OCI-LY3 (cell line): Measurements from ENCODE around the gene UBE2QL1.

Source experiments
- H2AFZ ChIP-seq: fragments of 200-600, 300-600 bp; shearing (Covaris generic); 2 replicates; pipeline ENCODE4 v1.6.0; 2014; ENCODE audit warnings: antibody characterized with exemption, low read depth, low read length
- H3K27ac ChIP-seq: fragments of 200-600, 300-600 bp; sonication (generic); 2 replicates; pipeline ENCODE4 v1.5.1; 2014; ENCODE audit warnings: mild to moderate bottlenecking, low read length, moderate library complexity, mixed read lengths
- H3K27me3 ChIP-seq: fragments of 200-600, 300-600 bp; sonication (generic); 2 replicates; pipeline ENCODE4 v1.6.1; 2014; ENCODE audit warnings: low read depth, low read length, mixed read lengths
- H3K36me3 ChIP-seq: fragments of 200-600, 300-600 bp; sonication (generic); replicated peaks from 2 replicates; pipeline ENCODE3; 2014; ENCODE audit warnings: low read depth, low read length, mixed read lengths
- H3K4me1 ChIP-seq: fragments of 300-600, 200-600 bp; sonication (generic); 2 replicates; pipeline ENCODE4 v1.6.1; 2014; ENCODE audit warnings: low read length, mixed read lengths
- H3K4me2 ChIP-seq: fragments of 200-600, 300-600 bp; sonication (generic); 2 replicates; pipeline ENCODE4 v1.6.1; 2014; ENCODE audit warnings: low read length, mixed read lengths
- H3K4me3 ChIP-seq: fragments of 300-600, 200-600 bp; sonication (generic); 2 replicates; pipeline ENCODE4 v1.5.1; 2014; ENCODE audit warnings: antibody characterized with exemption, mild to moderate bottlenecking, low read length, moderate library complexity
- H3K79me2 ChIP-seq: fragments of 300-600, 200-600 bp; shearing (Covaris generic); 2 replicates; pipeline ENCODE4 v1.6.1; 2014; ENCODE audit warnings: mild to moderate bottlenecking, low read length, mixed read lengths
- H3K9ac ChIP-seq: fragments of 300-600, 200-600 bp; shearing (Covaris generic); 2 replicates; pipeline ENCODE4 v1.6.0; 2014; ENCODE audit warnings: mild to moderate bottlenecking, low read length, moderate library complexity
- H3K9me3 ChIP-seq: fragments of 200-600, 300-600 bp; shearing (Covaris generic); 2 replicates; pipeline ENCODE4 v1.6.1; 2014; ENCODE audit warnings: low read length, mixed read lengths; ENCODE audit not compliant: insufficient read depth
- H4K20me1 ChIP-seq: fragments of 200-600, 300-600 bp; sonication (generic); 2 replicates; pipeline ENCODE4 v1.6.1; 2016; ENCODE audit warnings: low read length, mixed read lengths; ENCODE audit not compliant: insufficient read depth
- EZH2phosphoT487 ChIP-seq: fragments of 200-600 bp; shearing (Covaris generic); IDR thresholded peaks from 2 replicates; pipeline ENCODE4 v1.6.1; 2018; ENCODE audit warnings: antibody characterized with exemption, mixed run types, low read depth
- TF ChIP-seq, protein P1 (sequence below): fragments of 200-600, 300-600 bp; sonication (generic); IDR thresholded peaks from 2 replicates; pipeline ENCODE4 v1.5.1; 2014; ENCODE audit warnings: antibody characterized with exemption, low read length, low read depth

The UBE2QL1 gene

DNA sequence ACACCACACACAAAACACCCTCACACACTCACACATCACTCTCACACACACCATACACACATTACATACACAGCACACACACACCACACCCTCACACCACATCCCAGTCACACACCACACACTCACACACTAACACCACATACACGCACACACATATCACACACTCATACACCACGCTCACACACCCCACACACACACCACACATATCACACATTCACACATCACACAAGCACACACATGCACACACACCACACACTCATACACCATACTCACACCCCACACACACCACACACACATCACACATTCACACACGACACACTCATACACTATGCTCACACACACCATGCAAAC, 543 bp upstream of the UBE2QL1 start:
- no peaks in the 10 kb centered on the region for H3K9me3 ChIP-seq
- no peak overlapping the region for H3K4me2 ChIP-seq
- no peak overlapping the region for H3K27ac ChIP-seq
- H3K4me1 ChIP-seq, result no peaks in the 10 kb centered on the region
- TF ChIP-seq, protein P1, sequence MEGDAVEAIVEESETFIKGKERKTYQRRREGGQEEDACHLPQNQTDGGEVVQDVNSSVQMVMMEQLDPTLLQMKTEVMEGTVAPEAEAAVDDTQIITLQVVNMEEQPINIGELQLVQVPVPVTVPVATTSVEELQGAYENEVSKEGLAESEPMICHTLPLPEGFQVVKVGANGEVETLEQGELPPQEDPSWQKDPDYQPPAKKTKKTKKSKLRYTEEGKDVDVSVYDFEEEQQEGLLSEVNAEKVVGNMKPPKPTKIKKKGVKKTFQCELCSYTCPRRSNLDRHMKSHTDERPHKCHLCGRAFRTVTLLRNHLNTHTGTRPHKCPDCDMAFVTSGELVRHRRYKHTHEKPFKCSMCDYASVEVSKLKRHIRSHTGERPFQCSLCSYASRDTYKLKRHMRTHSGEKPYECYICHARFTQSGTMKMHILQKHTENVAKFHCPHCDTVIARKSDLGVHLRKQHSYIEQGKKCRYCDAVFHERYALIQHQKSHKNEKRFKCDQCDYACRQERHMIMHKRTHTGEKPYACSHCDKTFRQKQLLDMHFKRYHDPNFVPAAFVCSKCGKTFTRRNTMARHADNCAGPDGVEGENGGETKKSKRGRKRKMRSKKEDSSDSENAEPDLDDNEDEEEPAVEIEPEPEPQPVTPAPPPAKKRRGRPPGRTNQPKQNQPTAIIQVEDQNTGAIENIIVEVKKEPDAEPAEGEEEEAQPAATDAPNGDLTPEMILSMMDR, result no peak
- no peak for TF ChIP-seq EZH2phosphoT487
- H2AFZ ChIP-seq, result no peak overlapping the region
- no peaks in the 10 kb centered on the region for H3K36me3 ChIP-seq
- no peaks in the 10 kb centered on the region for H3K79me2 ChIP-seq
- no peak overlapping the region for H3K9ac ChIP-seq
- H3K4me3 ChIP-seq, result no peak overlapping the region
- no peaks in the 10 kb centered on the region for H4K20me1 ChIP-seq
- H3K27me3 ChIP-seq, result peaks cover 4% of the 10 kb centered on the region

DNA sequence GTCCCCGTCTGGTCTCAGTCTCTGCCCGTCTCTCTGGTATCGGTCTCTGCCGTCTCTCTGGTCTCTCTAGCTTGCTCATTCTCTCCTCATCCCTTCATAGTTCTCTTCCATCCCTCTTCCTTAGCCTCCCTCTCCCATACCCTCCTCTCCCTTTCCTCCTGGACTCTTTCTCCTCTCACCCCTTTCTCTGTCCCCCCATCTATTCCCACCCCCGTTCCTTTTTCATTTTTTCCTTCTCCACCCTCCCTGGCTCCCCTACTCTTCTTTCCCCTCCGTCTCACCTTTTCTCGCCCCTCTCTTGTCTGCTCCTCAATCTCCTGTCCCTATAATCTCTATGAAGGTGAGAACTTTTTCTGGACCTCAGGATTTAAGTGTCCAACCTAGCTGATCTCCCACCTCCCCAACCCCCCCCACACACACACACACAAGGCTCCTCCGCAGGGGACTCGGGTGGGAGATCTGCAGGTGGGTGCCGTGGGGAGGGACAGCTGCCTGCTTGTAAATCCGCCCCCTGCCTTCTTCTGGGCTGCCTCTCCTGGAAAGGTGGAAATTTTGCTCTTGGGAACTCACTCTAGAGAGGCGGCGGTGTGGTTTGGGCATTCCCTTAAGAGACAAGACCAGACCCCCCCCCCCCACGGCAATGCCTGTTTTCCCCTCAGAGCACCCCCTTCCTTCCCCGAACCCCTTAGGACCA, 953 bp downstream of the UBE2QL1 start:
- Histone ChIP-seq H3K4me2 (no peak overlapping the region), H3K9ac (no peak overlapping the region), H4K20me1 (no peaks in the 10 kb centered on the region), H3K27me3 (peaks cover 4% of the 10 kb centered on the region), H2AFZ (no peak overlapping the region), H3K9me3 (no peaks in the 10 kb centered on the region), H3K36me3 (no peaks in the 10 kb centered on the region), H3K4me1 (no peaks in the 10 kb centered on the region), H3K79me2 (no peaks in the 10 kb centered on the region), H3K27ac (no peak overlapping the region), H3K4me3 (no peak overlapping the region)
- TF ChIP-seq, protein P1, result no peak
- TF ChIP-seq EZH2phosphoT487, result no peak

DNA sequence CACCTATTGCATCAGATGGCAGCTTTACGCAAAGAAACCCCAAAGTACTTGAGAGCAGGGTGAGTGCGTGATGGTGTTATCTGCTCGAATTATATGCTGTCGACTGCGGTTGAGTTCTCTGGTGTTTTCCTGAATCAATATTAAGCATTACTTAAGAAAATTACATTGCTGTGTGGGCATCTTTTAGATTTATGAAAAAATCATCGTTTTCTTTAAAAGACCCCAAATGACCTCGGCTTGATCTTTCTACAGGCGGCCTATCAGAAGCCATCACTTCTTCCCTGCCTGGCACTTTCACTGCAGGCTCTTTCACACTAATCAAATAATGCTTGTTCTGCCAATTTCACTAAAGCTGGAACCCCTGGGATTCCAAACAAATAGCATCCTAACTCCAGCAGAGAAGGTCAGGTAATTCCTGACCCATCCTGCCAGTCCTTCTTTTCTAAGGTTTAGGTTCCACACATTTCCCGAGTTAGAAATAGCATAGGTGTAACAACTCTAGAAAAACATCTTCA, 1.7 kb downstream of the UBE2QL1 start:
- Histone ChIP-seq H3K4me2 (no peak overlapping the region), H3K9ac (no peak overlapping the region), H2AFZ (no peak overlapping the region), H3K4me3 (no peak overlapping the region), H3K27me3 (peaks cover 4% of the 10 kb centered on the region), H3K9me3 (no peaks in the 10 kb centered on the region), H4K20me1 (no peaks in the 10 kb centered on the region), H3K27ac (no peak overlapping the region), H3K4me1 (no peaks in the 10 kb centered on the region), H3K79me2 (no peaks in the 10 kb centered on the region), H3K36me3 (no peaks in the 10 kb centered on the region)
- no peak for TF ChIP-seq EZH2phosphoT487
- TF ChIP-seq, protein P1, result no peak

DNA sequence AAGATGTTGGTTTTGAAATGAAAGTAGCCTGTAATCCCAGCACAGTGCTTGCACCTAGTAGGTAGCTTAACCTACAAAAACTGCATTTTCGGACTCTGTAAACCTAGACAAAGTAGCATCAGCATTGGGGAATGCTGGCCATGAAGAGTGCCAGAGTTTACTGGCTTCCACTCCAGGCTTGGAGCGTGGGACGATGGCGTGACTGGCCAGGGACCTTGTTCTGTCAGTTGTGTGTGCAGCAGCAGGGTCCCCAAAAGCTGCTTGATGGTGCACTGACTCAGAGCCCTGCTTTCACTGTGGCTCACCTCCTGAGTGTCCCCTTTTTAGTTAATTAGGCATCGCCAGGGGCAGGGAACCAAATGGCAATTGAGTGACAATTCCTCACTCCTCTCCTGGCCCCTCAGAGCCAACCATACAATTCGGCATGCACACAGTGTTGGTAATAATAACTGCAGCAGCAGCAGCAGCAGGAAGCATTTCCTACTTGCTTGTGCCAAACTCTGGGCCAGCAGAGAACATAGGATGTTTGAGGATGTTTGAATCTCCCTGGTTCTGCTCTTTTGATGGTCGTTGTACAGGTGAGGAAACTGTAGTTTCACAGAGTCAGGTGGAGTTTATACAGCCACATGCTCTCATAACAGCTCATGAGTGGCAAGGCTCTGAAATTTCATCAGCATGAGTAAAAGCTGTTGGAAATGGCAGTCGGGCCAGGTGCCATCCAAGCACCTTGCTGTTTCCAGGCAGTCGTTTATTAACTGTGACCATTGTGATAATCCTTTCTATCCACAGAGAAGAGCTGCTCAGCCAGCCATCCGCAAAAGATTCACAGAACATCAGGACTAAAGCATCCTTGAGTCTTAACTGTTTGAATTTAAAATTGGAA, 4.2 kb downstream of the UBE2QL1 start:
- no peak for TF ChIP-seq EZH2phosphoT487
- TF ChIP-seq, protein P1, result no peak
- Histone ChIP-seq H3K9me3 (no peaks in the 10 kb centered on the region), H3K79me2 (no peaks in the 10 kb centered on the region), H3K27me3 (peaks cover 4% of the 10 kb centered on the region), H2AFZ (no peak overlapping the region), H3K4me2 (no peak overlapping the region), H3K4me3 (no peak overlapping the region), H4K20me1 (no peaks in the 10 kb centered on the region), H3K9ac (no peak overlapping the region), H3K36me3 (no peaks in the 10 kb centered on the region), H3K27ac (no peak overlapping the region), H3K4me1 (no peaks in the 10 kb centered on the region)
